HAP-1 (cell line): Measurements from ENCODE around the gene SSRP1.

Experiments used
- DNase-seq, 2 experiments: peaks; one replicate each; pipeline ENCODE4 v3.0.0-alpha.2; 2016 to 2020; ENCODE audit warnings: low spot score in 2 of 2
- H3K27me3 ChIP-seq: fragments of 250-450 bp; sonication (Bioruptor Pico); 2 replicates; pipeline ENCODE4 v1.5.1; 2020; ENCODE audit warnings: low read depth, mild to moderate bottlenecking, moderate library complexity
- H3K36me3 ChIP-seq: fragments of 250-450 bp; sonication (Bioruptor Pico); replicated peaks from 2 replicates; pipeline ENCODE4 v1.5.1; 2020; ENCODE audit warnings: mild to moderate bottlenecking
- H3K4me1 ChIP-seq: fragments of 250-450 bp; sonication (Bioruptor Pico); 2 replicates; pipeline ENCODE4 v1.5.1; 2020; ENCODE audit warnings: mild to moderate bottlenecking
- H3K4me3 ChIP-seq: fragments of 250-450 bp; sonication (Bioruptor Pico); 2 replicates; pipeline ENCODE4 v1.5.1; 2020; ENCODE audit warnings: mild to moderate bottlenecking, moderate library complexity
- H3K9me3 ChIP-seq: fragments of 250-450 bp; sonication (Bioruptor Pico); 2 replicates; pipeline ENCODE4 v1.5.1; 2020; ENCODE audit warnings: mild to moderate bottlenecking, moderate library complexity
- in situ Hi-C: fragments of 300-500 bp; cut with MboI; formaldehyde crosslinking; loops from 3 replicates; pipeline ENCODE4 v1.14.3; 2020; ENCODE audit warnings: low sequenced_read_pairs, inconsistent platforms, mixed read lengths

The SSRP1 gene, protein sequence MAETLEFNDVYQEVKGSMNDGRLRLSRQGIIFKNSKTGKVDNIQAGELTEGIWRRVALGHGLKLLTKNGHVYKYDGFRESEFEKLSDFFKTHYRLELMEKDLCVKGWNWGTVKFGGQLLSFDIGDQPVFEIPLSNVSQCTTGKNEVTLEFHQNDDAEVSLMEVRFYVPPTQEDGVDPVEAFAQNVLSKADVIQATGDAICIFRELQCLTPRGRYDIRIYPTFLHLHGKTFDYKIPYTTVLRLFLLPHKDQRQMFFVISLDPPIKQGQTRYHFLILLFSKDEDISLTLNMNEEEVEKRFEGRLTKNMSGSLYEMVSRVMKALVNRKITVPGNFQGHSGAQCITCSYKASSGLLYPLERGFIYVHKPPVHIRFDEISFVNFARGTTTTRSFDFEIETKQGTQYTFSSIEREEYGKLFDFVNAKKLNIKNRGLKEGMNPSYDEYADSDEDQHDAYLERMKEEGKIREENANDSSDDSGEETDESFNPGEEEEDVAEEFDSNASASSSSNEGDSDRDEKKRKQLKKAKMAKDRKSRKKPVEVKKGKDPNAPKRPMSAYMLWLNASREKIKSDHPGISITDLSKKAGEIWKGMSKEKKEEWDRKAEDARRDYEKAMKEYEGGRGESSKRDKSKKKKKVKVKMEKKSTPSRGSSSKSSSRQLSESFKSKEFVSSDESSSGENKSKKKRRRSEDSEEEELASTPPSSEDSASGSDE

DNA sequence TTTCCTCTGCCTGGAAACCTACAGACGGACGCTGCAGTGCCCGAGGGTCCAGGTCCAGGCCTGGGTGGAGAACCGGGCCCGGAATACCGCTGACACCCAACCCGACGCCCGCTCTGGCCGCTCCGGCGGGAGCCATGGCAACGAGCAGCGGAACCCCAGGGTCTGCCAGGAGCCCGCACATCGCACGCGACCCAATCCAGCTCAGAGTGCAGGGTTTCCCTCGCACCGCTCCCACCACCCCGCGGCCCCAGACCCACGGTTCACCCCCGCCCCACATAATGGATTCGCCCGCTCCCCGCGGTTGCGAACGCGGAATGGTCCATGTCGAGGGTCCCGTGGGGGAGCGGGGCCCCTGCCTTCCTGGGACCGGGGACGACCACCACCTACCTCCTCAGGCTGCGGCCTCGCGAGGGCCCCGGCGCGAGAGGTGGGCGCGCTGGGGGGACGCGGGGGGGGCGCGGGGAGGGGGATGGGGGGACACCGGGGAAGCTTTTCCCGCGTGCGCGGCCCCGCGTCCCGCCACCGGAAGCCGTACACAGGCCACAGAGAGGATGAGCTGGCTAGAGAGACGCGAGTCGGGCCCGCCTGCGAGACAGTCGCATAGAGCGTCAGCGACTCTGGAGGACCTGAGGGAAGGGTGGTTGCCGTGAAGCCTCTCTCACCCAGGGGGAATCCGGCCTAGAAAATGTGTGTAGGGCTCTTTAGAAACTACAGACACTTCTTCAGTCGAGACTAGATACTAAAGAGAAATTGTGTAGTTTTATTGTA, at the start of gene SSRP1:
Gene SSRP1 (minus strand): TSS at position 550 of the 768 bp plus-strand sequence. CDS start 771 bp downstream, outside the sequence.
- Histone ChIP-seq H3K36me3 (peaks cover 42% of the 10 kb centered on the region), H3K27me3 (no peaks in the 10 kb centered on the region), H3K4me3 (peak within 1 kb of the TSS; percentile 81), H3K9me3 (no peaks in the 10 kb centered on the region), H3K4me1 (peaks cover 14% of the 10 kb centered on the region)
- peak; percentile 84 to 89 for DNase-seq
- in situ Hi-C loops: no loop called here

DNA sequence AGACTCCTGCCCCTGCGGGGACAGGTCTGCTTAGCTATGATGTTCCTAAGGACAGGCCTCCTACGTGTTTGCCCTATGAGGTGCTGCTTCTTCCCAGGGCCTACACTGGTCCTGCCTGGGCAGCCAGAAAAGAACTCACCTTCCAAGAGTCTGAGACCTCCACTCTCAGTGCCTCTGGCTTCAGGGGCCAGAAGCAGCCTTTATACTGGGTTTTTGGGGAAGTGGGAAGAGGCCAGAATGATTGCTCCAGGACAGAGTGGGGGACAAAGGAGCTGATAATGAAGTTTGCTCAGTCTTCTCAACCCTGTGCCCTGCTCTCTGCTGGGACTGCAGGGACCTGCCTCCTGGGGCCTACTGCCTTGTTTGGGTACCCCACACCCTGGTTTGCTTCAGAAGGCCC, 45.3 kb upstream of the SSRP1 start, which contains the start of gene PRG3:
Gene PRG3 (minus strand): TSS at position 176 of the 400 bp plus-strand sequence. CDS start 442 bp downstream, outside the sequence.
- Histone ChIP-seq H3K4me3 (no peak within 1 kb of the TSS), H3K27me3 (no peaks in the 10 kb centered on the region), H3K9me3 (no peaks in the 10 kb centered on the region), H3K36me3 (no peaks in the 10 kb centered on the region), H3K4me1 (no peaks in the 10 kb centered on the region)
- no peak for DNase-seq
- in situ Hi-C loops: no loop called here

DNA sequence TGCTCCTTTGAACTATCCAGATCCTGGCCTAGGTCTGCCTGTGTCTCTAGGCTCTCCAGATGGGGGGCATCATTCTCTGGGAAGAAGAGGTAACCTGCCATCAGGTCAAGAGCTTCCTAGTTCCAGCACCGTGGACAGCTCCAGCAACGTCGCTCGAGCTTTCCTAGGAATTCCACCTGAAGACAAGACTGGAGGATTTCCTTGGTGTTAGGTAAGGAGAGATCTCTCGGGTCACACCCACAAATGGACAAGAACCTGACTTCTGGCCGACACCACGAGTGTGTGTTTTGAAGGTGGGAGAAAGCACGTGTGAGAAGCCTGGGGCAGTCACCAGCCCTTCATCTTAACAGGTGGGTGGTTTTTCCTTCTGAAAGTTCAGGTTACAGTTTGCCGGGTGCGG, 44.0 kb upstream of the SSRP1 start:
- Histone ChIP-seq H3K4me1 (no peaks in the 10 kb centered on the region), H3K9me3 (no peaks in the 10 kb centered on the region), H3K36me3 (no peaks in the 10 kb centered on the region), H3K4me3 (no peak overlapping the region), H3K27me3 (no peaks in the 10 kb centered on the region)
- peak in 1 of 2 experiments; percentile 56 for DNase-seq
- in situ Hi-C loops: no loop called here

DNA sequence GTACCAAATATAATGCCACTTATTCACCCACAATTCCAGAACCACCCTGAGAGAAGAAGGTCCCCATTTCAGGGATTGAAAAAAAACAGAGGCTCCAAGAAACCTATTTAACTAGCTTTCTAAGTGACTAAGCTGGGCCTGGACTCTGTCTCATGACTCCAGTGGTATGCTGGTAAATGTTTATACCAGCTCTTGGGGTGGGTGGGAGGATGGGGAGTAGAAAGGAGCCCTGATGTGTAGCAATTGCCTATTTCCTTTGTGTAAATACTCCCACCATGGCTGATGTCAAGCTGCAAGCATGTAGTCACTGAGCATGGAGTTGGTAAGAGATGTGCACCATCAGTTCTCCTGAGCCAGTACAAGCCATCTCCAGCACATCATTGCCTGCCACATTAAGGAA, 42.5 kb upstream of the SSRP1 start:
- in situ Hi-C loops: no loop called here
- H3K4me1 ChIP-seq: no peaks in the 10 kb centered on the region
- DNase-seq: no peak
- H3K4me3 ChIP-seq: no peak overlapping the region
- H3K27me3 ChIP-seq: no peaks in the 10 kb centered on the region
- H3K9me3 ChIP-seq: no peaks in the 10 kb centered on the region
- H3K36me3 ChIP-seq: no peaks in the 10 kb centered on the region

DNA sequence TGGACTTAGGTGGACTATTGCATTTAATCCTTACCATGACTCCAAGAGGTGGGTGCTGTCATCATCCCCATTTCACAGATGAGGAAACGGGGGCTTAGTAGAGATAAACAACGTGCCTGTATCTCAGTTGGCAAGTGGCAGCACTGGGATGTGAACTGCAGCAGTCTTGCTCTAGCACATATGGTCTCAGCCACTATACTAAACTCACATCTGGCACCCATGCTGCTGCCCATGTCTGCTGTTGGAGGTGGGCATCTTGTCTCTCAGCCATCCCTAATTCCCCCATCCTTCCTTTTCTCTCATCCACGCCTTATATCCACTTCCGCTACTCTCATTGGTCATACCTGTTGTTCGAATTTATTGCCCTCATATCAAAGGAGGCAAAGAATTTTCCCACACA, 41.4 kb upstream of the SSRP1 start:
- no peak overlapping the region for H3K4me3 ChIP-seq
- H3K4me1 ChIP-seq: no peaks in the 10 kb centered on the region
- DNase-seq: no peak
- H3K9me3 ChIP-seq: no peaks in the 10 kb centered on the region
- no peaks in the 10 kb centered on the region for H3K27me3 ChIP-seq
- no peaks in the 10 kb centered on the region for H3K36me3 ChIP-seq
- in situ Hi-C loops: no loop called here

DNA sequence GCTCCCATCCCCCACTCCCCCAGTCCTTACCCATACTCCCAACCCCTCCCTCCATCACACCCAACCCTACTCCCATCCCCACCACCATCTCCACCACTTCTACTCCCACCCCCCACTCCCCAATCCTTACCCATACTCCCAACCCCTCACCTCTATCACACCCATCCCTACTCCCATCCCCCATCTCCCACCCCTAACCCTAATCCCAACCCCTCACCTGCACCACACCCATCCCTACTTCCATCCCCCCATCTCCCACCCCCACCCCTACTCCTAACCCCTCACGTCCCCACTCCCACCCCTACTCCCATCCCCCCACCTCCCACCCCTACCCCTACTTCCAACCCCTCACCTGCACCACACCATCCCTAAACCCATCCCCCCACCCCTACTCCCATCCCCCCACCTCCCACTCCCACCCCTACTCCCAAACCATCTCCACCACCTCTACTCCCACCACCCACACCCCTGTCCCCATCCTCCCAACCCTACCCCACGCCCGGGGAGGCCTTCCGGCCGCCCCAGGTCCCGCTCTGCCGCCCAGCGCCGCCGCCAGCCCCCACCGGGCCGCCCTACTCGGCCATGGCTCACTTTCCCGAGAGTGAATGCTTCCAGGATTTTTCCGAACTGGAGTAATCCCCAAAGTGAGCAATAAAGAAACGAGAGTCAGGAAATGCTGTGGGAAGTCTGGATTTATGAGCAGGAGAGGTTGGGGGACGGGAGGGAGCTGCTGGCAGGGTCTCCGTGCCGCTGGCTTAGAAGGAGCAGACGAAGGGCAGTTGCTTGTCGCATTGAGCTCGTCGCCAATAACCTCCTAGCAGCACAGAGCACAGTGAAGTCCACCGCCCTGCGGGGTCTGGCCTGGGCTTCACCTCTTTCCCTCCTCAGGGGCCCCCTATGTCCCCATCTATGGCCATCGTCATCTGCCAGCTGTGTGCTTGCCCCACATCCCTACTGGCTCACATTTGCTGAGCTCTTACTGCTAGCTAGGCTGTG, 40.7 kb upstream of the SSRP1 start:
- Histone ChIP-seq H3K9me3 (no peaks in the 10 kb centered on the region), H3K4me3 (no peak overlapping the region), H3K4me1 (no peaks in the 10 kb centered on the region), H3K27me3 (no peaks in the 10 kb centered on the region), H3K36me3 (no peaks in the 10 kb centered on the region)
- no peak for DNase-seq
- in situ Hi-C loops: no loop called here

DNA sequence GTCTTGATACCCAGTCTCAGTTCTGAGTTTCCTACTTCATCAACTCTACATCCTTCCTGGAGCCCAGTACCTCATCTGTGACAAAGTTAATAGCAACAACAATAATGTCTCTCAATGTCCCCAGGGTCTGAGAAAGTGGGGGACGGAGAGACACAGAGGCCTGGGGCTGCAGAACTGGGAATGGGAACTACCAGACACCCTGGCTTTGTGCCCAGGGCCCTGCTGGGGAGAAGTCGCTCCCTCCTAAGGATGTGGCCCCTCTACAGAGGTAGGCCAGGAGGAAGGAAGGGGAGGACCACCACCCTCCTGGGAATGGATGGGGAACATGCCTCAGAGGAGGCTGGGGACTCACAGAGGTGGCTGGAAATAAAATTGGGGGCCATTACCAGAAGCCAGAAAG, 39.8 kb upstream of the SSRP1 start:
- H3K4me1 ChIP-seq: no peaks in the 10 kb centered on the region
- H3K9me3 ChIP-seq: no peaks in the 10 kb centered on the region
- DNase-seq: no peak
- no peak overlapping the region for H3K4me3 ChIP-seq
- H3K36me3 ChIP-seq: no peaks in the 10 kb centered on the region
- in situ Hi-C loops: no loop called here
- no peaks in the 10 kb centered on the region for H3K27me3 ChIP-seq

DNA sequence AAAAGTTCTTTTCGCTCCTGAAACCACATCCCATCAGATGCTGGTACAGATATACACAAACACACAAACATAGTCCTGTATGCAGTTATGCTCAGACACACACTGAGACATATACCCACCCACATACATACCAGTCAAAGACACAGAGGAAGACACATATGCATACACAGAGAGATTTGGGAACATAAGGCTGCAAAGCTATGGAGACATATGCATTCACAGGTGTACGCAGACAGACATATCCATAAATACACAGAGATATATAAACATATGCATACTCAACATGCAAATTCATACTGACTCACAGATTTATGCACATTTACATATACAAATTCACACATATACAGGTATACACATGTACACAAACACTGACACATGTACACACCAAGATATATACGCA, 39.3 kb upstream of the SSRP1 start:
- H3K27me3 ChIP-seq: no peaks in the 10 kb centered on the region
- in situ Hi-C loops: loop anchor here (25.0 kb wide), 1 partner anchor 1137 kb away; the partner anchor contains the start of gene OR5B21

DNA sequence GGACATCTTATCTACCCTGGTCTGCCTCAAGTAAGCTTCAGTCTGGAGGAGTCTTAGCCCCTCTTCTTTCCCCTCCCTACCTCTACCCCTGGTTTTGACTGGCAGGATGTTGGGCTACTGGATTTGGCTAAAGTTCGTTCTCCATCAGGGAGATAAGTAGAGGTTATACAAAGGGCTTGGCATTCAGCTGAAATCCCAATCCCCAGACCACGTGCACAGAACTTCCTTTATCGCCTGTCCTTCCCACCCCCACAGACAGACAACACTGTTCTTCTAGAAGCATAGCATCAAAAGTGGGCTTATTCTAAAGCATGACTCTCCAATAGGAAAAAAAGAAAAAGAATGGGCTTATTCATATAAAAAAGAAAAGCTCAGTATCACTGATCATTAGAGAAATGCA, 37.5 kb upstream of the SSRP1 start:
- Histone ChIP-seq H3K4me1 (no peaks in the 10 kb centered on the region), H3K9me3 (no peaks in the 10 kb centered on the region), H3K36me3 (no peaks in the 10 kb centered on the region), H3K27me3 (no peaks in the 10 kb centered on the region), H3K4me3 (no peak overlapping the region)
- no peak for DNase-seq
- in situ Hi-C loops: loop anchor here (25.0 kb wide), 1 partner anchor 1139 kb away; the partner anchor contains the start of gene OR5B21

More for the DNA sequence above, 39.3 kb upstream of the SSRP1 start:
- DNase-seq: no peak
- H3K9me3 ChIP-seq: no peaks in the 10 kb centered on the region
- H3K4me1 ChIP-seq: no peaks in the 10 kb centered on the region
- H3K4me3 ChIP-seq: no peak overlapping the region
- no peaks in the 10 kb centered on the region for H3K36me3 ChIP-seq

DNA sequence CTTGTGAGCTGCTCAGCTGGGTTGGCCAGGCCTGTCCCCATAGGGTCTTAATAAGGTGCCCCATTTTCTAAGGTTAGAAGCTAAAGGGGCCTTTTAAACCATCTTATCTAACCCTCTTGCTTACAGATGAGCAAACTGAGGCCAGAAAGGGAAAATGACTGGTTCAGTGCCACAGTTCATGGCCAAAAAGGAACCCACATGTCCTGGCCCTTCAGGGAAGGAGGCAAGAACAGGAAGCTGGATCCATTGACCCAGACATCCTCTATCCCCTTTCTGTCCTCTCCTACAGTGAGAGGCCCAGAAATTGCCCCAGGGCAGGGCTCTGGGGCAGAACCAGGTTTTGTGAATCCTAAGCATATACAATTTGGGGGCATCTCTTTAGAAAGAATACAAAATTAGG, 35.2 kb upstream of the SSRP1 start:
- Histone ChIP-seq H3K4me3 (no peak overlapping the region), H3K4me1 (no peaks in the 10 kb centered on the region), H3K27me3 (no peaks in the 10 kb centered on the region), H3K9me3 (no peaks in the 10 kb centered on the region), H3K36me3 (no peaks in the 10 kb centered on the region)
- no peak for DNase-seq
- in situ Hi-C loops: loop anchor here (25.0 kb wide), 1 partner anchor 1141 kb away; the partner anchor contains the start of gene OR5B21

DNA sequence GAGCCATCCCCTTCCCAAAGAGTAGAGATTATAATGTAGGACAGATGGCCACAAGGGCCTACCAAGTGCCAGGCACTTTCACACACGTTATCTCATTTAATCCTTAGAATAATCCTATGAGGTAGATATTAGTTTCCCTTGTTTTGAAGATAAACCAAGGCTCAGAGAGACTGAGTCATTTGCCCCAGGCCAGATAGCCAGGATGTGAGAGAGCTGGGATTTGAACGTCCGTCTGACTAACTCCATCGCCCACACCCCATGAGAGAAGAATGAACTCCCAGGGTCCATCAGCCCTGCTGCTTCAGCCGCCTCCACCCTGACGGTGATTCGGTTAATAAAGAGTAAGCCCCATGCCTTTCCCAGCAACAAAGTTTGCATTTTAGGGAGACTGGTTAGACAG, 34.6 kb upstream of the SSRP1 start:
- DNase-seq: no peak
- Histone ChIP-seq H3K4me3 (no peak overlapping the region), H3K27me3 (no peaks in the 10 kb centered on the region), H3K36me3 (no peaks in the 10 kb centered on the region), H3K9me3 (no peaks in the 10 kb centered on the region), H3K4me1 (no peaks in the 10 kb centered on the region)
- in situ Hi-C loops: loop anchor here (25.0 kb wide), 1 partner anchor 1142 kb away; the partner anchor contains the start of gene OR5B21

DNA sequence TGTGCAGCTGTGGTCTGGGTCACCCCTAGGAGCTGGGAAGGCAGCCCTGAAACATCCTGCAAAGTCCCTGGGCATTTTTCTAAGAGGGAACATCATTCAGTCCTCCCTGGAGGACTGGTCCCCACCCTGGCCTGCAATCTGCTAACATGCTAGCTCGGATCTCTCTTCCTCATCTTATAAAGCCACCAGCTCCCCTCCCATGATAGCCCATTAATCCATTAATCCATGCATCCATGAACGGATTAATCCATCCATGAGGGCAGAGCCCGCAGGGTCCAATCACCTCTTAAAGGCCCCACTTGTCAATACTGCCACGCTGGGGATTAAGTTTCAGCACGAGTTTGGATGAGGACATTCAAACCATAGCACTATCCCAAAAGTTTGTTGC, 33.1 kb upstream of the SSRP1 start:
- no peak for DNase-seq
- in situ Hi-C loops: loop anchor here (25.0 kb wide), 1 partner anchor 1143 kb away; the partner anchor contains the start of gene OR5B21
- H3K27me3 ChIP-seq: no peaks in the 10 kb centered on the region
- no peak overlapping the region for H3K4me3 ChIP-seq
- no peaks in the 10 kb centered on the region for H3K36me3 ChIP-seq
- no peaks in the 10 kb centered on the region for H3K4me1 ChIP-seq
- H3K9me3 ChIP-seq: no peaks in the 10 kb centered on the region
